HG02973 (cell line): ENCODE data around the gene SSR1.
"Not testable (repeated sequence)": the region's sequence is repeated elsewhere in the genome, so short reads cannot be mapped to it uniquely, and the experiment has no call there.

Experiments used
- ATAC-seq: cut with Tn5 transposase; IDR thresholded peaks from one replicate; pipeline ENCODE4 v1.9.1; 2021; ENCODE audit warnings: moderate library complexity; ENCODE audit not compliant: unreplicated experiment

Gene SSR1

GRCh38 chr6:7283676-7284075, 29.3 kb downstream of the SSR1 start:
- no peak for ATAC-seq

- ATAC-seq = no peak
Measured at GRCh38 chr6:7282097-7282906, 30.7 kb downstream of the SSR1 start.

- no peak for ATAC-seq
Measured at GRCh38 chr6:7276199-7276524, 36.8 kb downstream of the SSR1 start.

GRCh38 chr6:7274525-7274924, 38.5 kb downstream of the SSR1 start:
- not testable (repeated sequence) for ATAC-seq

GRCh38 chr6:7273709-7274108, 39.3 kb downstream of the SSR1 start:
- ATAC-seq = no peak

GRCh38 chr6:7271205-7271534, 41.8 kb downstream of the SSR1 start:
- no peak for ATAC-seq

GRCh38 chr6:7270320-7271204, 42.4 kb downstream of the SSR1 start:
- no peak for ATAC-seq

GRCh38 chr6:7269816-7270215, 43.2 kb downstream of the SSR1 start:
- ATAC-seq = no peak

GRCh38 chr6:7268816-7269555, 44.0 kb downstream of the SSR1 start:
- no peak for ATAC-seq

GRCh38 chr6:7268362-7268761, 44.6 kb downstream of the SSR1 start:
- no peak for ATAC-seq

GRCh38 chr6:7267466-7268091, 45.4 kb downstream of the SSR1 start:
- ATAC-seq = no peak

- ATAC-seq = no peak
Measured at GRCh38 chr6:7267071-7267465, 45.9 kb downstream of the SSR1 start.

- not testable (repeated sequence) for ATAC-seq
Measured at GRCh38 chr6:7265385-7265726, 47.6 kb downstream of the SSR1 start.

GRCh38 chr6:7264686-7265384, 48.2 kb downstream of the SSR1 start:
- ATAC-seq = no peak

GRCh38 chr6:7264041-7264440, 49.0 kb downstream of the SSR1 start:
- ATAC-seq = no peak

GRCh38 chr6:7263519-7263805, 49.5 kb downstream of the SSR1 start:
- not testable (repeated sequence) for ATAC-seq

- no peak for ATAC-seq
Measured at GRCh38 chr6:7262746-7263518, 50.1 kb downstream of the SSR1 start.

GRCh38 chr6:7261852-7262461, 51.0 kb downstream of the SSR1 start:
- no peak for ATAC-seq

- ATAC-seq = peak; percentile 63
Measured at GRCh38 chr6:7261032-7261841, 51.8 kb downstream of the SSR1 start.
